SU-DHL-6 (cell line): ENCODE measurements around the gene ODF2L.

ENCODE experiments used
- H2AFZ ChIP-seq: fragments of 200-600 bp; sonication (generic); 2 replicates; pipeline ENCODE4 v1.6.1; 2014; ENCODE audit warnings: low read depth, mild to moderate bottlenecking, moderate library complexity, mixed read lengths, antibody characterized with exemption, low read length; ENCODE audit not compliant: severe bottlenecking
- H3F3A ChIP-seq: fragments of 200-600 bp; shearing (Covaris generic); 2 replicates; pipeline ENCODE4 v1.6.0; 2016; ENCODE audit warnings: antibody characterized with exemption, mild to moderate bottlenecking; ENCODE audit not compliant: insufficient read depth
- H3K27ac ChIP-seq: fragments of 200-600 bp; sonication (generic); 2 replicates; pipeline ENCODE4 v1.5.1; 2016; ENCODE audit warnings: low read depth, mild to moderate bottlenecking, low read length, moderate library complexity, mixed read lengths
- H3K27me3 ChIP-seq: fragments of 200-600 bp; sonication (generic), shearing (Covaris generic); 2 replicates; pipeline ENCODE4 v1.6.0; 2014; ENCODE audit warnings: mild to moderate bottlenecking, low read length
- H3K36me3 ChIP-seq: fragments of 200-600 bp; sonication (generic); 2 replicates; pipeline ENCODE4 v1.6.1; 2014; ENCODE audit warnings: mild to moderate bottlenecking, low read length, mixed read lengths
- H3K4me2 ChIP-seq: fragments of 300-600, 200-600 bp; shearing (Covaris generic), sonication (generic); 2 replicates; pipeline ENCODE4 v1.6.0; 2014; ENCODE audit warnings: low read length, low read depth, mild to moderate bottlenecking; ENCODE audit not compliant: poor library complexity, severe bottlenecking
- H3K4me3 ChIP-seq: fragments of 200-600 bp; sonication (generic); 2 replicates; pipeline ENCODE4 v1.5.1; 2014; ENCODE audit warnings: antibody characterized with exemption, low read length, mild to moderate bottlenecking, mixed read lengths; ENCODE audit not compliant: insufficient read depth, poor library complexity, severe bottlenecking
- H3K79me2 ChIP-seq: fragments of 200-600 bp; sonication (generic); 2 replicates; pipeline ENCODE4 v1.6.1; 2014; ENCODE audit warnings: mild to moderate bottlenecking, low read length, moderate library complexity; ENCODE audit not compliant: insufficient read depth
- H3K9ac ChIP-seq: fragments of 200-600 bp; sonication (generic); 2 replicates; pipeline ENCODE4 v1.7.0; 2014; ENCODE audit warnings: mild to moderate bottlenecking, low read length
- H3K9me2 ChIP-seq: fragments of 200-600 bp; sonication (generic); replicated peaks from 2 replicates; pipeline ENCODE4 v1.6.1; 2014; ENCODE audit warnings: low read length; ENCODE audit not compliant: insufficient read depth
- H3K9me3 ChIP-seq: fragments of 200-600 bp; sonication (generic); 2 replicates; pipeline ENCODE4 v1.6.1; 2014; ENCODE audit warnings: low read length, mixed read lengths; ENCODE audit not compliant: insufficient read depth
- H4K20me1 ChIP-seq: fragments of 200-600 bp; sonication (generic); 2 replicates; pipeline ENCODE4 v1.6.1; 2014; ENCODE audit warnings: low read depth, mild to moderate bottlenecking, antibody characterized with exemption, low read length, moderate library complexity, mixed read lengths
- EZH2phosphoT487 ChIP-seq: fragments of 200-600 bp; sonication (generic), shearing (Covaris generic); conservative IDR thresholded peaks from 2 replicates; pipeline ENCODE4 v1.6.1; 2018; ENCODE audit warnings: mild to moderate bottlenecking, antibody characterized with exemption, low read length, moderate library complexity, mixed read lengths
- TF ChIP-seq, protein P1 (sequence below): fragments of 200-600 bp; sonication (generic); IDR thresholded peaks from one replicate; pipeline ENCODE4 v1.5.1; 2017; ENCODE audit warnings: antibody characterized with exemption, mild to moderate bottlenecking, low read length, moderate library complexity; ENCODE audit not compliant: insufficient read depth, poor library complexity, severe bottlenecking

ODF2L gene

DNA sequence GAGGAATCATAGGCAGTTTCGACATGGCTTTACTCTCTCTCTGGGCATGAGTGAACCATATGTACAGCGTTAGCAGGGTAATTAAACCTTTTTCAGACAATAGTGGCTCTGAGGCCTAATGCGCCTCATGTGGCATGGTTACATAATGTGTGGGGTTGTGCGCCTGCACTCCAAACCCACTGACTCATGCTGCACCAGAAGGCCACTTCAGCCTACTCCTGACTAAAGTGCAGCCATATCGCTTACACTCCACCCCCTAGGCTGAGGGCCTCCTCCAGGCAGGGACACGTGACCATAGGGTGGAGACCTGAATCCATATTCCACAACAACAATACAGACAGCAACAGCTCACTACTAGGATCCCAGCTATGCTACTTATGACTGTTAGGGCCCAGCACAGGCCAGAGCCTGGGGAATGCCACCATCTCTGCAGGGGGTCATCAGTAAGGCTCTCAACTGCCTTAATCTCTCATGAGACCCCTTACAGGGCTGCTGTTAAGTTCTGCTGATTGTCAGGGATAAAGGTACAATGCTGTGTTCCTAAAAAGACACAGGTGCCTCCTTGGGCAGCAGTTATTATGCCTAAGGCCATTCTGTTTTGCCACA, 13.4 kb upstream of the ODF2L start:
- Histone ChIP-seq H4K20me1 (no peaks in the 10 kb centered on the region), H2AFZ (no peak overlapping the region), H3K4me2 (no peak overlapping the region), H3K4me3 (no peak overlapping the region), H3K27ac (no peak overlapping the region), H3K9me3 (no peaks in the 10 kb centered on the region), H3F3A (no peaks in the 10 kb centered on the region), H3K36me3 (no peaks in the 10 kb centered on the region), H3K9me2 (no peaks in the 10 kb centered on the region), H3K79me2 (no peaks in the 10 kb centered on the region), H3K27me3 (no peaks in the 10 kb centered on the region), H3K9ac (no peak overlapping the region)
- TF ChIP-seq EZH2phosphoT487, result no peak
- TF ChIP-seq, protein P1, sequence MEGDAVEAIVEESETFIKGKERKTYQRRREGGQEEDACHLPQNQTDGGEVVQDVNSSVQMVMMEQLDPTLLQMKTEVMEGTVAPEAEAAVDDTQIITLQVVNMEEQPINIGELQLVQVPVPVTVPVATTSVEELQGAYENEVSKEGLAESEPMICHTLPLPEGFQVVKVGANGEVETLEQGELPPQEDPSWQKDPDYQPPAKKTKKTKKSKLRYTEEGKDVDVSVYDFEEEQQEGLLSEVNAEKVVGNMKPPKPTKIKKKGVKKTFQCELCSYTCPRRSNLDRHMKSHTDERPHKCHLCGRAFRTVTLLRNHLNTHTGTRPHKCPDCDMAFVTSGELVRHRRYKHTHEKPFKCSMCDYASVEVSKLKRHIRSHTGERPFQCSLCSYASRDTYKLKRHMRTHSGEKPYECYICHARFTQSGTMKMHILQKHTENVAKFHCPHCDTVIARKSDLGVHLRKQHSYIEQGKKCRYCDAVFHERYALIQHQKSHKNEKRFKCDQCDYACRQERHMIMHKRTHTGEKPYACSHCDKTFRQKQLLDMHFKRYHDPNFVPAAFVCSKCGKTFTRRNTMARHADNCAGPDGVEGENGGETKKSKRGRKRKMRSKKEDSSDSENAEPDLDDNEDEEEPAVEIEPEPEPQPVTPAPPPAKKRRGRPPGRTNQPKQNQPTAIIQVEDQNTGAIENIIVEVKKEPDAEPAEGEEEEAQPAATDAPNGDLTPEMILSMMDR, result no peak

DNA sequence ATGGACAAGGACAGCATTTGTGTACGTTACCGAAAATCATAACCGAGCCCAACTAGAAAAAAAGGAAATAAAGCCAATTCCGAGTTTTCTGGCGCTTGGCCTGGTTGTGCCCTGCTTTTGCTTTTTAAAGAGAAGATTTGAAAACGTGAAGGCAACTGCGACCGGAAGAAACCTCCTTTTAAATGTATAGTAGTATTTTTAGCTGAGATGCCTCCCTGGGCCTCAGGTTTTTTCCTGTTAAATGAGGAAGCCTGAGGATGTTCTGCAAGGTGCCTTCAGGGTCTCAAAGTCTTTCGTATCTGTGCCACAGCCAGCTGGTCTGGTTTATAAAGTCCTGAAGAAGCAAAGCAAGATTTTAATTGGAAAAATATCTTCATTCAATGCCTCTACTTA, 371 bp upstream of the ODF2L start:
- Histone ChIP-seq H2AFZ (peak overlapping the region; percentile 98), H3K79me2 (no peaks in the 10 kb centered on the region), H3K27ac (peak overlapping the region; percentile 50), H3K4me2 (peak overlapping the region; percentile 92), H3K4me3 (peak overlapping the region; percentile 89), H4K20me1 (no peaks in the 10 kb centered on the region), H3K9me2 (no peaks in the 10 kb centered on the region), H3K36me3 (no peaks in the 10 kb centered on the region), H3K27me3 (no peaks in the 10 kb centered on the region), H3K9me3 (no peaks in the 10 kb centered on the region), H3K9ac (peak overlapping the region; percentile 65), H3F3A (0 out of 2 replicates have a peak, but pooled peaks cover 3% of the 10 kb centered on the region)
- TF ChIP-seq, protein P1, result no peak
- TF ChIP-seq EZH2phosphoT487, result no peak

DNA sequence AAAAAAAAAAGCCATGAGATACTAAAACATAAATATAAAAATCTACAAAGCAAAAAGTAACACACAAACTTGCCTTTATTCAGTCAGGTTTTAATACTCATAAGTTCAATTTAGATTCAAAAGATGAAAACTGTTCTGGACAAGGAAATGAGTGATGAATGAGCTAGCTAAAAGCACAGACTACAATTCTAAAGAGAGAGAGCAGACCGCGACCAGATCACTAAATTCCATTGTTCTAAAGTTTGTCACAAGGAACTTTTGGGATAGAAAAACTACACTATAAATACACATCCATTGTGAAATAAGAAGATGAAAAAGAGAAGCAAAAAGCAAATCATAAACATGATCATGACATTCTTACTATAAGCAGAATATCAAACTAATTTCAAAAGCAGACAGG, 1.7 kb downstream of the ODF2L start:
- Histone ChIP-seq H3K4me2 (no peak overlapping the region), H3K9ac (no peak overlapping the region), H3F3A (0 out of 2 replicates have a peak, but pooled peaks cover 3% of the 10 kb centered on the region), H3K9me2 (no peaks in the 10 kb centered on the region), H3K27me3 (no peaks in the 10 kb centered on the region), H3K27ac (no peak overlapping the region), H3K9me3 (no peaks in the 10 kb centered on the region), H3K79me2 (no peaks in the 10 kb centered on the region), H3K36me3 (no peaks in the 10 kb centered on the region), H3K4me3 (no peak overlapping the region), H4K20me1 (no peaks in the 10 kb centered on the region), H2AFZ (no peak overlapping the region)
- TF ChIP-seq, protein P1, result no peak
- TF ChIP-seq EZH2phosphoT487, result no peak
